B cell (primary cell): ENCODE measurements around the gene CSMD2. TPM values are rescaled to one million over a fixed set of nuclear protein-coding genes. Genes with fewer than 3 reads are reported as not detected.

Source experiments
- ATAC-seq: fragments of 200-7000 bp; cut with Tn5 transposase; one replicate; pipeline ENCODE4 v1.10.0; 2021; ENCODE audit warnings: low read depth, mild to moderate bottlenecking, moderate number of reproducible peaks, moderate library complexity
- CTCF ChIA-PET: fragments of 350-600 bp; sonication (Branson Sonifier 250); formaldehyde crosslinking; loops from one replicate; lab custom pipeline; 2021; ENCODE audit warnings: antibody characterized with exemption, inconsistent platforms; lab: Charles Lee
- POLR2A ChIA-PET: fragments of 350-600 bp; sonication (Branson Sonifier 250); formaldehyde crosslinking; loops from one replicate; lab custom pipeline; 2021; ENCODE audit warnings: antibody characterized with exemption; lab: Charles Lee
- DNase-seq: peaks from one replicate; pipeline ENCODE4 v3.0.0; 2013
- H2AFZ ChIP-seq: 2 replicates; pipeline ENCODE4 v1.6.1; 2012; ENCODE audit warnings: mild to moderate bottlenecking, low read depth, low read length; ENCODE audit not compliant: insufficient read depth, poor library complexity, severe bottlenecking
- H3K27ac ChIP-seq, 2 donors: 1 replicate in 1 of 2; 2 replicates in 1 of 2; pipeline ENCODE4 v1.5.1; 2012 to 2013; ENCODE audit warnings: low read length in 2 of 2, mild to moderate bottlenecking in 2 of 2, moderate library complexity in 1 of 2
- H3K27me3 ChIP-seq, 4 experiments: fragments of 200-600 bp in 1 of 4; sonication (generic) in 1 of 4; replicated peaks in 1 of 4; 1 replicate in 2 of 4; 2 replicates in 2 of 4; pipeline versions ENCODE4 v1.6.1 to v1.7.0; 2013 to 2016; ENCODE audit warnings: low read length in 3 of 4, mild to moderate bottlenecking in 2 of 4, mixed read lengths in 1 of 4, moderate library complexity in 1 of 4; ENCODE audit not compliant: insufficient read depth in 4 of 4, control insufficient read depth in 3 of 4; ENCODE audit errors: control extremely low read depth in 1 of 4
- H3K36me3 ChIP-seq, 2 experiments: replicated peaks in 1 of 2; 1 replicate in 1 of 2; 2 replicates in 1 of 2; pipeline versions ENCODE4 v1.6.1 to v1.7.1; 2013; ENCODE audit warnings: low read length in 1 of 2; ENCODE audit not compliant: insufficient read depth in 2 of 2, control insufficient read depth in 1 of 2; ENCODE audit errors: control extremely low read depth in 1 of 2, extremely low read depth in 1 of 2
- H3K4me1 ChIP-seq, 2 donors: fragments of 200-600 bp in 1 of 2; sonication (generic) in 1 of 2; 1 replicate in 1 of 2; 2 replicates in 1 of 2; pipeline versions ENCODE4 v1.5.1 to v1.6.1; 2013 to 2017; ENCODE audit warnings: low read length in 2 of 2; ENCODE audit not compliant: control insufficient read depth in 2 of 2, insufficient read depth in 2 of 2
- H3K4me2 ChIP-seq: replicated peaks from 2 replicates; pipeline ENCODE3; 2012; ENCODE audit warnings: mild to moderate bottlenecking, low read depth, low read length; ENCODE audit not compliant: poor library complexity, severe bottlenecking
- H3K4me3 ChIP-seq, 5 experiments: fragments of 200-600 bp in 1 of 5; sonication (generic) in 1 of 5; 1 replicate in 3 of 5; 2 replicates in 2 of 5; pipeline versions ENCODE4 v1.5.1 to v1.7.0; 2011 to 2016; ENCODE audit warnings: low read length in 4 of 5, mild to moderate bottlenecking in 4 of 5, low read depth in 2 of 5, control low read depth in 1 of 5, moderate library complexity in 1 of 5; ENCODE audit not compliant: insufficient read depth in 1 of 5; ENCODE audit errors: control extremely low read depth in 1 of 5, extremely low read depth in 1 of 5
- H3K79me2 ChIP-seq: fragments of 200-600 bp; sonication (generic); one replicate; pipeline ENCODE4 v1.6.0; 2016; ENCODE audit warnings: low read length; ENCODE audit not compliant: control insufficient read depth, insufficient read depth
- H3K9ac ChIP-seq: fragments of 200-600 bp; sonication (generic); 2 replicates; pipeline ENCODE4 v1.6.1; 2017; ENCODE audit warnings: mild to moderate bottlenecking, low read length, moderate library complexity
- H3K9me3 ChIP-seq, 3 donors: one replicate each; pipeline versions ENCODE4 v1.6.1 to v1.7.1; 2013; ENCODE audit warnings: low read length in 2 of 3; ENCODE audit not compliant: control insufficient read depth in 2 of 3, insufficient read depth in 1 of 3; ENCODE audit errors: control extremely low read depth in 1 of 3
- H4K20me1 ChIP-seq: 2 replicates; pipeline ENCODE4 v1.6.0; 2012; ENCODE audit warnings: mild to moderate bottlenecking, low read length; ENCODE audit not compliant: insufficient read depth, control insufficient read depth, poor library complexity, severe bottlenecking
- H3K27ac Mint-ChIP-seq: one replicate; pipeline ENCODE4 v1.8.0; 2021; ENCODE audit warnings: mixed read lengths
- H3K27me3 Mint-ChIP-seq: one replicate; pipeline ENCODE4 v1.8.0; 2021; ENCODE audit warnings: mixed read lengths
- H3K4me1 Mint-ChIP-seq: one replicate; pipeline ENCODE4 v1.8.0; 2021; ENCODE audit warnings: mixed read lengths
- H3K4me3 Mint-ChIP-seq: one replicate; pipeline ENCODE4 v1.8.0; 2021; ENCODE audit warnings: mixed read lengths
- H3K9me3 Mint-ChIP-seq: one replicate; pipeline ENCODE4 v1.8.0; 2022; ENCODE audit warnings: mixed read lengths; ENCODE audit not compliant: insufficient read depth
- CTCF ChIP-seq: fragments of 200-600 bp; IDR thresholded peaks from one replicate; pipeline ENCODE4 v1.8.0; 2022; ENCODE audit warnings: antibody characterized with exemption, mild to moderate bottlenecking
- EZH2 ChIP-seq: IDR thresholded peaks from 2 replicates; pipeline ENCODE4 v1.6.1; 2012; ENCODE audit warnings: borderline replicate concordance, low read depth, mild to moderate bottlenecking, moderate library complexity, low read length; ENCODE audit not compliant: insufficient read depth, poor library complexity, severe bottlenecking
- WGBS: methylation state at CpG from one replicate; pipeline ENCODE4 v1.1.5; 2013; ENCODE audit warnings: missing lambda C conversion rate; ENCODE audit not compliant: insufficient coverage; 5-methylcytosine and 5-hydroxymethylcytosine counted together
- intact Hi-C: fragments of 100-400 bp; cut with micrococcal nuclease; formaldehyde crosslinking; loops from one replicate; pipeline ENCODE4 v1.10.0; 2022
- polyA plus RNA-seq: library from polyadenylated mRNA; depleted of rRNA; stranded (reverse); fragments of >200 nt; gene quantifications from 2 replicates; pipeline ENCODE4 v1.2.3, GENCODE V29; 2012
- total RNA-seq, 2 donors: library from RNA; stranded (reverse); fragments of 120-200 nt in 1 of 2; gene quantifications; 1 replicate in 1 of 2; 2 replicates in 1 of 2; pipeline versions ENCODE4 v1.2.3 to v1.2.4, GENCODE V29; 2013 to 2022

Gene CSMD2
- total and polyA plus RNA-seq, 2 donors (not counting 1 experiment from before 2014, with no cell fraction given), result not detected

- Mint-ChIP-seq H3K27ac (no peak overlapping the region), H3K9me3 (no peaks in the 10 kb centered on the region), H3K27me3 (no peaks in the 10 kb centered on the region), H3K4me1 (no peaks in the 10 kb centered on the region), H3K4me3 (no peak overlapping the region)
- ATAC-seq (no peak), DNase-seq (no peak)
- CTCF ChIA-PET, result no interaction called here
- no peak overlapping the region for H3K27ac ChIP-seq
- no peak overlapping the region for H3K4me2 ChIP-seq
- TF ChIP-seq CTCF, result no peak
- TF ChIP-seq EZH2, result no peak
- H2AFZ ChIP-seq, result no peak overlapping the region
- H3K9me3 ChIP-seq, result peaks cover 0 to 4% (median 0%) of the 10 kb centered on the region in 3 donors
- H3K9ac ChIP-seq, result no peak overlapping the region
- POLR2A ChIA-PET, result no interaction called here
- no peaks in the 10 kb centered on the region for H3K27me3 ChIP-seq
- no peaks in the 10 kb centered on the region for H3K4me1 ChIP-seq
- WGBS, result no CpG with 5 or more reads among the region's 3 CpGs
- intact Hi-C loops, result no loop called here
- no peaks in the 10 kb centered on the region for H4K20me1 ChIP-seq
- H3K4me3 ChIP-seq, result no peak overlapping the region
- H3K79me2 ChIP-seq, result no peaks in the 10 kb centered on the region
- H3K36me3 ChIP-seq, result no peaks in the 10 kb centered on the region
Measured at GRCh38 chr1:33837635-33838034, 327.4 kb downstream of the CSMD2 start.

- ChIA-PET CTCF (no interaction called here), POLR2A (no interaction called here)
- H3K9ac ChIP-seq, result no peak overlapping the region
- no peaks in the 10 kb centered on the region for H3K4me1 Mint-ChIP-seq
- H3K4me3 Mint-ChIP-seq, result no peak overlapping the region
- no peak overlapping the region for H3K27ac ChIP-seq
- H2AFZ ChIP-seq, result no peak overlapping the region
- WGBS, result 93% methylated on average over 3 of the region's 4 CpGs
- H3K4me1 ChIP-seq, result no peaks in the 10 kb centered on the region
- no peak overlapping the region for H3K4me2 ChIP-seq
- no peaks in the 10 kb centered on the region for H3K36me3 ChIP-seq
- H3K9me3 ChIP-seq, result peaks cover 0 to 4% (median 0%) of the 10 kb centered on the region in 3 donors
- no peak for TF ChIP-seq EZH2
- no peak for TF ChIP-seq CTCF
- no peaks in the 10 kb centered on the region for H3K9me3 Mint-ChIP-seq
- H3K4me3 ChIP-seq, result no peak overlapping the region
- H3K27me3 Mint-ChIP-seq, result no peaks in the 10 kb centered on the region
- H3K79me2 ChIP-seq, result no peaks in the 10 kb centered on the region
- ATAC-seq, result no peak
- intact Hi-C loops, result no loop called here
- no peaks in the 10 kb centered on the region for H3K27me3 ChIP-seq
- H3K27ac Mint-ChIP-seq, result no peak overlapping the region
- no peak for DNase-seq
- H4K20me1 ChIP-seq, result no peaks in the 10 kb centered on the region
Measured at GRCh38 chr1:33836911-33837310, 328.1 kb downstream of the CSMD2 start.
